Neural crest cell (in vitro differentiated cells): Measurements from ENCODE around the gene RRP1. TPM values are rescaled to one million over a fixed set of nuclear protein-coding genes. Genes with fewer than 3 reads are reported as not detected.

Experiments used
- DNase-seq: peaks from one replicate; pipeline ENCODE4 v3.0.0; 2021; ENCODE audit warnings: low read depth, mixed read lengths, low spot score
- H3K27ac Mint-ChIP-seq: one replicate; pipeline ENCODE4 v1.8.0; 2021; ENCODE audit warnings: mild to moderate bottlenecking, mixed read lengths; ENCODE audit not compliant: unreplicated experiment
- H3K27me3 Mint-ChIP-seq: 2 replicates; pipeline ENCODE4 v1.8.0; 2021; ENCODE audit warnings: low read depth, mild to moderate bottlenecking, mixed read lengths
- H3K36me3 Mint-ChIP-seq: 2 replicates; pipeline ENCODE4 v1.8.0; 2021; ENCODE audit warnings: low read depth, mild to moderate bottlenecking, mixed read lengths
- H3K4me1 Mint-ChIP-seq: 2 replicates; pipeline ENCODE4 v1.8.0; 2021; ENCODE audit warnings: mixed read lengths
- H3K4me3 Mint-ChIP-seq: one replicate; pipeline ENCODE4 v1.8.0; 2021; ENCODE audit warnings: mild to moderate bottlenecking, mixed read lengths
- H3K9me3 Mint-ChIP-seq: 2 replicates; pipeline ENCODE4 v1.8.0; 2021; ENCODE audit warnings: mixed read lengths
- total RNA-seq: library from RNA; stranded (reverse); gene quantifications from 2 replicates; pipeline ENCODE4 v1.2.1, GENCODE V29; 2021
- TF ChIP-seq, protein P1 (sequence below): fragments of 200-600 bp; sonication (generic); conservative IDR thresholded peaks from 2 replicates; pipeline ENCODE4 v1.5.0; 2021; ENCODE audit warnings: antibody characterized with exemption, mild to moderate bottlenecking

Gene RRP1
- total RNA-seq, 1 donor from 2014 or later, result 49.0 TPM

DNA sequence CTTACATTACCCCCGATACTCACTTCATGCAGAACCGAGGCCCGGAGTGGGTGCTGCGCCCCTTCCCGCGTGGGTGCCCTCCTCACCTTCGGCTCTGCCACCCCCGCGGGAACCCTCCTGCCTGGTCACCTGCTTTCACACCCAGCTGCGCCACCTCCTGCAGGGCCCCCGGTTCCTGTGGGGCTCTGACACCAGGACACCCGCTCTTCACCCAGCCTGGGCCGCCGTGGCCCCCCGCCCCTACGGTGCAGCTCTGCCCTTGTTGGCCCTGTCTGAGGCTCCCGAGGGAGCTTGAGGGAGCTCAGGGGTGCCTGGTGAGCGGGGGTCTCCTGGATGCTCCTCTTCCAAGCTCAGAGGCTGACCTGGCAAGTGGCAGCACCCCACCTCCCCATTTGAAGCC is 19.0 kb downstream of the RRP1 start:
- no peaks in the 10 kb centered on the region for H3K36me3 Mint-ChIP-seq
- TF ChIP-seq, protein P1, sequence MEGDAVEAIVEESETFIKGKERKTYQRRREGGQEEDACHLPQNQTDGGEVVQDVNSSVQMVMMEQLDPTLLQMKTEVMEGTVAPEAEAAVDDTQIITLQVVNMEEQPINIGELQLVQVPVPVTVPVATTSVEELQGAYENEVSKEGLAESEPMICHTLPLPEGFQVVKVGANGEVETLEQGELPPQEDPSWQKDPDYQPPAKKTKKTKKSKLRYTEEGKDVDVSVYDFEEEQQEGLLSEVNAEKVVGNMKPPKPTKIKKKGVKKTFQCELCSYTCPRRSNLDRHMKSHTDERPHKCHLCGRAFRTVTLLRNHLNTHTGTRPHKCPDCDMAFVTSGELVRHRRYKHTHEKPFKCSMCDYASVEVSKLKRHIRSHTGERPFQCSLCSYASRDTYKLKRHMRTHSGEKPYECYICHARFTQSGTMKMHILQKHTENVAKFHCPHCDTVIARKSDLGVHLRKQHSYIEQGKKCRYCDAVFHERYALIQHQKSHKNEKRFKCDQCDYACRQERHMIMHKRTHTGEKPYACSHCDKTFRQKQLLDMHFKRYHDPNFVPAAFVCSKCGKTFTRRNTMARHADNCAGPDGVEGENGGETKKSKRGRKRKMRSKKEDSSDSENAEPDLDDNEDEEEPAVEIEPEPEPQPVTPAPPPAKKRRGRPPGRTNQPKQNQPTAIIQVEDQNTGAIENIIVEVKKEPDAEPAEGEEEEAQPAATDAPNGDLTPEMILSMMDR, result no peak
- H3K4me1 Mint-ChIP-seq, result no peaks in the 10 kb centered on the region
- H3K27me3 Mint-ChIP-seq, result peaks cover 2% of the 10 kb centered on the region
- DNase-seq, result no peak
- no peaks in the 10 kb centered on the region for H3K9me3 Mint-ChIP-seq
- no peak overlapping the region for H3K4me3 Mint-ChIP-seq
- no peak overlapping the region for H3K27ac Mint-ChIP-seq

DNA sequence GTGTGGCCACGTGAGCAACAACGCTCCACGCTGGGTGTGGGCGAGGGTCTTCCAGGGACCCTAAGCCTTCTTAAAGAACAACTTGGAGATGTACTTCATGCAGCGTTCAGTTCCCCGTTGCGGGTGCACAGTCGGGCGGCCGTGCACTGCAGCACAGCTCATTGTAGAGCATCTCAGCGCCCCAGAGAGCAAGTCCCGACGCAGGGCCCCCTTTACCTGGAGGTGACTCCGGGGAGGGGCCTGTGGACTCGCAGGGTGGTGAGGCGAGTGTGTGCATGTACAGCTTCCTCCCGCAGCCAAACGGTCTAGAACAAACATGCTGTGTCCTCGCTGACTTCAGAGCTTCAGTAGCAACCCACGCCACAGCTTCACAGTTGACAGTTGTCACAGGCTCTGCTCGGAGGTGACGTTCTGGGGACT is 19.5 kb downstream of the RRP1 start:
- Mint-ChIP-seq H3K4me3 (no peak overlapping the region), H3K36me3 (no peaks in the 10 kb centered on the region), H3K4me1 (no peaks in the 10 kb centered on the region), H3K9me3 (no peaks in the 10 kb centered on the region), H3K27me3 (peaks cover 2% of the 10 kb centered on the region), H3K27ac (no peak overlapping the region)
- TF ChIP-seq, protein P1, result no peak
- no peak for DNase-seq

DNA sequence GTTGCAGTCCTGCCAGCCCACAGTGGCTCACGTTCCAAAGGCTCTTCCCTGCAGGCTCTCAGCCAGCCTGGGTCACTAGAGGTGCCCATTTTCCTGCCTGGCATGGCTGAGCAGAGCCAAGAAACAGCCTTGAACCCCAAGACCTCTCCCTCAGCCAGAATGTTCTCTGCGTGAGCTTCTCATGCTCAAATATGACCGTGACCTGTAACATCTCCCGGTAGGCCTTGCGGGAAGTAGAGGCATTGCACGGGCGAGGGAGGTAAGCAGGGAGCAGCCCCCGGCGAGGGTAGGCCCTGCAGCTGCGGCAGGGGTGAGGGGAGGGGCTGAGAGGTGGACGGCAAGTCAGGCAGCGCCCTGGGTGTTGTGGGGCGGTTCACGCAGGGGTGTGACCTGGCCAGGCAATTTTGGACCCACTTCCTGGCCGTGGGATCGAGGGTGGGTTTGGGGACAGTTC is 20.0 kb downstream of the RRP1 start:
- DNase-seq, result no peak
- Mint-ChIP-seq H3K4me3 (no peak overlapping the region), H3K4me1 (no peaks in the 10 kb centered on the region), H3K36me3 (no peaks in the 10 kb centered on the region), H3K27me3 (peaks cover 2% of the 10 kb centered on the region), H3K27ac (no peak overlapping the region), H3K9me3 (no peaks in the 10 kb centered on the region)
- TF ChIP-seq, protein P1, result no peak

DNA sequence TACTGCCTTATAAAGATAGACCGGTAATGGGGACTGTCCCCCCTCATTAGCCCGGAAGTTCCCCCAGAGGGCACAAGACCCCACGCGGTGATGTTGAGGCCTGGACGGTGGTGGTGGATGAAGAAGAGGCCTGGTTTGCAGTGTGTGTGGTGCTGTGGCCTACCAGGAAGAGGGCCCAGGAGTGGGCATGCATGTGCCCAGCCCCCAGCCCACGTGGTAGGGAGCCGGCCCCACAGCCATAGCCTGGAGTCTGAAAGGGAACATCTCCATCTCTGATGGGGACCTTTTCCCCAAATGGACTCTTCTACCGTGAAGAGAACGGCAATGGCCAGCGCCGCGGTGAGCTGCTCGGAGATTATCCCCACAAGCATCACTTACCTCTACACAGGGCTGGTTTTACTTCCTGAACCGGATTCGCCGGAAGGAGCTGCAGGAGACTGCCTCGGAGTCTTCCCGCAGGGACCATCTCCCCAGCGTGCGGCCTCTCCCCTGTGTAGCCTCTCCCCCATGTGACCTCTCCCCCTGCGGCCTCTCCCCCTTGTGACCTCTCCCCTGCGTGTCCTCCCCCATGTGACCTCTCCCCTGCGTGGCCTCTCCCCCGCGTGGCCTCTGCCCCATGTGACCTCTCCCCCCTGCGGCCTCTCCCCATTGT is 20.6 kb downstream of the RRP1 start:
- peaks cover 2% of the 10 kb centered on the region for H3K27me3 Mint-ChIP-seq
- no peaks in the 10 kb centered on the region for H3K36me3 Mint-ChIP-seq
- no peaks in the 10 kb centered on the region for H3K9me3 Mint-ChIP-seq
- no peak overlapping the region for H3K4me3 Mint-ChIP-seq
- H3K27ac Mint-ChIP-seq, result no peak overlapping the region
- DNase-seq, result no peak
- H3K4me1 Mint-ChIP-seq, result no peaks in the 10 kb centered on the region
- TF ChIP-seq, protein P1, result no peak

DNA sequence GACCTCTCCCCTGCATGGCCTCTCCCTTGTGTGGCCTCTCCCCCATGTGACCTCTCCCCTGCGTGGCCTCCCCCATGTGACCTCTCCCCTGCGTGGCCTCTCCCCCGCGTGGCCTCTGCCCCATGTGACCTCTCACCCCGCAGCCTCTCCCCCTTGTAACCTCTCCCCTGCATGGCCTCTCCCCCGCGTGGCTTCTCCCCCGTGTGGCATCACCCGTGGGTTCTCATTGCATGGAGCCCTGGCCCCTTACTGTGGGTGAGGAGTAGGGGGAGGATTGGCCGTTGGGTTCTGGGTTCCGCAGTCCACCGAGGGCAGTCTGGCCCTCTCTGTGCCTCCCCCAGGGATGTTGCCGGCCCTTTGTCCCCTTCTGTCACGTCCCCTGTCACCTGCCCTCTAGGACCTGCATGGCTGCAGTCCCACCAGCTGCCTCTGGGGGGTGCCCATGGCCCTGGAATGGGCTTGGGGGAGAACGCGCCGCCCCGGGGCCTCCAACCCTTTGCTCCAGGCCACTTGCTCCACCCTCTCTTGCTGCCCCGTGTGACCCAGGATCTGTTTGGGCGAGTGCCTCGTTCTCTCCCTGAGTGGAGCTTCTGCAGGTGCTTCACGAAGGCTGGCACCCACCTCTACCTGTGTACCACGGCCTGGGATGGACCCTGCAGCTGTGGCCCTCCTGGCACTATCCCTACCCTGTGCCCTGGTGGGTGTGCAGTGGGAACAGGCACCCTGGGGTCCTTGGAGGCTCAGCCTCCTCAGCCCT is 21.3 kb downstream of the RRP1 start:
- Mint-ChIP-seq H3K4me1 (no peaks in the 10 kb centered on the region), H3K27me3 (peaks cover 2% of the 10 kb centered on the region), H3K36me3 (no peaks in the 10 kb centered on the region), H3K27ac (no peak overlapping the region), H3K4me3 (no peak overlapping the region), H3K9me3 (no peaks in the 10 kb centered on the region)
- TF ChIP-seq, protein P1, result peak; percentile 90
- DNase-seq, result peak; percentile 96
